GM21390 (cell line): Measurements from ENCODE around the gene CPTP.

Source experiments
- ATAC-seq: cut with Tn5 transposase; IDR thresholded peaks from one replicate; pipeline ENCODE4 v1.9.1; 2021; ENCODE audit not compliant: unreplicated experiment

Gene CPTP

DNA sequence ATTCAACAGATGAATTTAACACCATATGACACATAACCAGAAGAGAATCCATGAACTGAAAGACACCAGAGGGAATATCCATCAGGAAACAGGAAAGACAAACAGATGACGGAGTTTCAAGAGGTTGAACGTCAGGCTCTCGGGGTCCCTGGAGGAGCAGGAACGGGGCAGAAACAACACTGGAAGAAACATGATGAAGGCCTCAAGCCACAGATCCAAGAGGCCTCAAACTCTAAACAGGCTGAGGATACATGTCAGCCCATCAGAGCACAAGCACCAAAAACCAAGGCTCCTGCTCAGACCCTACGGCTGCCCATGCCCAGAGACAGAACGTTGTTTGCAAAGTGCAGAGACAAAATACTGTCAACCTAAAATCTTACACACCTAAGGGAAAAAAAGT is 7.2 kb upstream of the CPTP start:
- ATAC-seq, result no peak

DNA sequence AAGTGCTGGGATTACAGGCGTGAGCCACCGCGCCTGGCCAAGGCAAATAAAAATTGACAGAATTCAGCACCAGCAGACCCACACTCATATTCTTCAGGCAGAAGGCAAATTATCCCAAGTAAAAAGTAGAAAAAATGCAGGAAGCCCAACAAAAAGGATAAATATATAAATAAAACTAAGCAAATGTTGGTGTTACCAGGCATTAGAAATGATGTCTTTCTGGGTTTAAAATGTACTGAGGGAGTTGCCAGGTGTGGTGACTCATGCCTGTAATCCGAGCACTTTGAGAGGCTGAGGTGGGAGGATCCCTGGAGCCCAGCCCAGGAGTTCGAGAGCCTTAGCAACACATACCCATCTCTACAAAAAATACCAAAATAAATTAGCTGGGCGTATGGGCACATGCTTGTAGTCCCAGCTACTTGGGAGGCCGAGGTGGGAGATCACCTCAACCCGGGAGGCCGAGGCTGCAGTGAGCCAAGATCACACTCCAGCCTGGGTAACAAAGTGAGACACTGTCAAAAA is 6.4 kb upstream of the CPTP start:
- no peak for ATAC-seq

GRCh38 chr1:1318777-1319645 is 5.6 kb upstream of the CPTP start:
- no peak for ATAC-seq

GRCh38 chr1:1319646-1319941 is 5.0 kb upstream of the CPTP start:
- no peak for ATAC-seq

- no peak for ATAC-seq
Observed at GRCh38 chr1:1320666-1321448, 3.7 kb upstream of the CPTP start.

DNA sequence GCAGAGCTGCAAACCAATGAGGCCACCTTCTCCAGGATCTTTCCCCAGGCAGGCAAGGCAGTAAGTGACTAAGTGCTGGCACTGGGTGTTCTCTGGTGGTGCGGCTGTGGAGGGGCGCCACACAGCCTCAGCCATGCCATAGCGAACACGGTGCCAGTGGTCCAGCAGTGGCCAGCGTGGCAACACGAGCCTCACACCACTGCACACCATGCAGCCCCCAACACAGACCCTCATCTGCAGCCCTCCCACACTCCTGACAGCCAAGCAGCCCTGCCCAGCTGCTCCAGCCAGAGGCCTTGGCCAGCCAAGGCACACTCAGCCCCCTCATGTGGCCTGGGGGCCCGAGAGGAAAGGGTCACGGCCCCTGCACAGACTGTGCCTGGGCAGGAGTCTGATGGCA is 3.1 kb upstream of the CPTP start:
- no peak for ATAC-seq

DNA sequence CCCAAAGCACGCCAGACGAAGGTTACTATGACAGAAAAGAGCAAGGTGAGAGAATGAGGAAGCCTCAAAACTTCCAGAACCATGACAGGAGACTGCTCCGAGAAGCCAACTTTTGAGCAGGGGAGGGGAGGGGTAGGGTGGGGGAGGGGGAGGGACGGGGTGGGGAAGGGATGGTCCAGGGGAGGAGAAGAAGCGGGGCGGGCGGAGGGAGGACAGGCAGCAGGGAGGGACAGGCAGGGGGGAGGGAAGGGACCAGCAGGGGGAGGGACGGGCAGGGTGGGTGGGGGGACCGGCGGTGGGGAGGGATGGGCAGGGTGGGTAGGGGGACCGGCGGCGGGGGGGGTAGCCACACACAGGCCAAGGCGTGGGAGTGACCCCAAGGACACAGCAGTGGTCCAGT is 2.2 kb upstream of the CPTP start:
- ATAC-seq, result no peak

DNA sequence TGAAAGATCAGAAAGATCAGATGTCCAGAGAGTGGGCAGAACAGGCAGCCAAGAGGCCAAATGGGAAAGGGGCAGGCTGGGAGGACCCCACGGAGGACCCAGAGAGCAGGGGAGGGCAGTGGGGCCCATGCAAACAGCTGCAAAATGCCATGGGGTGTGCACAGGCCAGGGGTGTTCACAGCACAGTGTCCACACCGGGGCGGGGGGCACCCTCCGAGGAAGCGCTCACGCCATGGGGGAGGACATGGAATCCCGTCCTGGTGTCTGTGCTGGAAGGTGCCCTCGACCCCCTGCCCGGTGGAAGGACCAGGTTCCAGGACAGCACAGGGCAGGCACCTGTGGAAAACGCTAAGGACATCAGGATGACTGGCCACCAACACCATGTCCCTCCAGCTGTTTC is 1.6 kb upstream of the CPTP start:
- no peak for ATAC-seq

- peak; percentile 20 for ATAC-seq
Observed at GRCh38 chr1:1324084-1324523, 498 bp upstream of the CPTP start.

DNA sequence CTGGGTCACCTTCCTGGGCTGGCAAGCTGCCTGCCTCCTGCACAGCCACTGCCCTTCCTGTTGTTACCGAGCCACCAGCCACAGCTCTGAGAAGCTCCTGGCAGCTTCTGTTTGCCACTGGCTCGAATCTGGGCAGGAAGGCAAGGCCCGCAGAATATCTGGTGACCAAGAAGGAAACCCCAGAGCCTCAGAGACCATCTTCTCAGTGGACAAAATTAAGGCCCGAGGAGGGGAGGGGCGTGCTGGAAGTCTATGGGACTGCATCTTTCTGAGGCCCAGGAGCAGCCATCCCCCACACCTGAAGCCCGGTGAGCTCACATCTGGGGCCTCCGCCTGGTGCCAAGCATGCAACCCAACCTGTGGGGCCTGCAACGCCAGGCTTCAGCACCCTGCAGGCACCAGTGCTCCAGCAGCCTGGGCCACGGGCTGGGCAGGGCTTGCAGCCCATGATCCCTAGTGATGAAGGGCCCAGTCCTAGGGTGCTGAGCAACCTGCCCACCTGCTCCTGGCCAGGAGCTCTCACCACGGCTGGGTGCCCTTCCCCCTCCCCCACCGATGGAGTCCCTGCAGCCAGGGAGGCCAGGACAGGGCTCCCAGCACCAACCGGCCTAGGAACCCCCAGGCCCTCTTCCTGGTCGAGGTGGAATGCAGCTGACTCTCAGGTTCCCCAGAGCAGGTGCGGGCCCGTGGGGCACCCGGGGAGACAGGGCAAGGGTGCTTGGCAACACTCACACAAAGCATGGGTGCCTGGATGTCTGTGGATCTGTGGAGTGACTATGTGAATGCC is 879 bp downstream of the CPTP start:
- ATAC-seq, result no peak

GRCh38 chr1:1326075-1326605 is 1.5 kb downstream of the CPTP start:
- ATAC-seq, result no peak

DNA sequence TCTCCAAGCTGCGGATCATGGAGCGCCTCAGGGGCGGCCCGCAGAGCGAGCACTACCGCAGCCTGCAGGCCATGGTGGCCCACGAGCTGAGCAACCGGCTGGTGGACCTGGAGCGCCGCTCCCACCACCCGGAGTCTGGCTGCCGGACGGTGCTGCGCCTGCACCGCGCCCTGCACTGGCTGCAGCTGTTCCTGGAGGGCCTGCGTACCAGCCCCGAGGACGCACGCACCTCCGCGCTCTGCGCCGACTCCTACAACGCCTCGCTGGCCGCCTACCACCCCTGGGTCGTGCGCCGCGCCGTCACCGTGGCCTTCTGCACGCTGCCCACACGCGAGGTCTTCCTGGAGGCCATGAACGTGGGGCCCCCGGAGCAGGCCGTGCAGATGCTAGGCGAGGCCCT is 2.7 kb downstream of the CPTP start:
- no peak for ATAC-seq

DNA sequence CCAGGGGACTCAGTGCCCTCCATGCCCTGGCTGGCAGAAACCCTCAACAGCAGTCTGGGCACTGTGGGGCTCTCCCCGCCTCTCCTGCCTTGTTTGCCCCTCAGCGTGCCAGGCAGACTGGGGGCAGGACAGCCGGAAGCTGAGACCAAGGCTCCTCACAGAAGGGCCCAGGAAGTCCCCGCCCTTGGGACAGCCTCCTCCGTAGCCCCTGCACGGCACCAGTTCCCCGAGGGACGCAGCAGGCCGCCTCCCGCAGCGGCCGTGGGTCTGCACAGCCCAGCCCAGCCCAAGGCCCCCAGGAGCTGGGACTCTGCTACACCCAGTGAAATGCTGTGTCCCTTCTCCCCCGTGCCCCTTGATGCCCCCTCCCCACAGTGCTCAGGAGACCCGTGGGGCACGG is 3.7 kb downstream of the CPTP start:
- ATAC-seq, result no peak

DNA sequence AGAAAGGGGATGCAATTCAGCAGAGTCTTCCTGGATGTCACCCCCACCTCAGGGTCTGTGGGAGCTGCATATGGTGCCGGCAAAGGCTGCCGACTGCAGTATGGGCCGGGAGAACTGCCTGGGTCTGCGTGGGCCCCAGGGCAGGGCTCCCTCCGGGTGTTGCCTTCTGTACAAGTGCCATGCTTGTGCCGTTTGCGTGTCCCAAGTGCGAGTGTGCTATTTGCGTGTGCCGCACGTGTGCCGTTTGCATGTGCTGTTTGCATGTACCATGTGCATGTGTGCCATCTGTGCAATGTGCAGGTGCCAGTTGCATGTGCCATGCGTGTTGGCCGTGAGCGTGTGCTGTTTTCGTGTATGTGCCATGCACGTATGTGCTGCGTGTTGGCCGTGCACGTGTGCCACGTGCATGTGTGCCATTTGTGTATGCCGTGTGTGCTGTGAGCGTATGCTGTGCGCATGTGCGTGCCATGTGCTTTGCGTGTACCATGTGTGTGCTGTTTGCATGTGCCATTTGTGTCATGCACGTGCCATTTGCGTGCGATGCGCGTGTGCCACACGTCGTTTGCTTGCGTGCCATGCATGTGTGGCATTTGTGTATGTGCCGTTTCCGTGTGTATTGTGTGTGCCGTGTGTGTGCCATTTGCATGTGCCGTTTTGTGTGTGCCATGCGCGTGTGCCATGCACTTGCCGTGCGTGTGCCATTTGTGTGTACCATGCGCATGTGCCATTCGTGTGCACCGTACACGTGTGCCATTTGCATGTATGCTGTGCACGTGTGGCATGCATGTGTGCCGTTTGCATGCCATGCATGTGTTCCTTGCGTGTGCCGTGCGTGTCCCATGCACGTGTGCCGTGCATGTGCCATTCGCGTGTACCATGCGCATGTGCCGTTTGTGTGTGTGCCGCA is 5.0 kb downstream of the CPTP start:
- no peak for ATAC-seq

DNA sequence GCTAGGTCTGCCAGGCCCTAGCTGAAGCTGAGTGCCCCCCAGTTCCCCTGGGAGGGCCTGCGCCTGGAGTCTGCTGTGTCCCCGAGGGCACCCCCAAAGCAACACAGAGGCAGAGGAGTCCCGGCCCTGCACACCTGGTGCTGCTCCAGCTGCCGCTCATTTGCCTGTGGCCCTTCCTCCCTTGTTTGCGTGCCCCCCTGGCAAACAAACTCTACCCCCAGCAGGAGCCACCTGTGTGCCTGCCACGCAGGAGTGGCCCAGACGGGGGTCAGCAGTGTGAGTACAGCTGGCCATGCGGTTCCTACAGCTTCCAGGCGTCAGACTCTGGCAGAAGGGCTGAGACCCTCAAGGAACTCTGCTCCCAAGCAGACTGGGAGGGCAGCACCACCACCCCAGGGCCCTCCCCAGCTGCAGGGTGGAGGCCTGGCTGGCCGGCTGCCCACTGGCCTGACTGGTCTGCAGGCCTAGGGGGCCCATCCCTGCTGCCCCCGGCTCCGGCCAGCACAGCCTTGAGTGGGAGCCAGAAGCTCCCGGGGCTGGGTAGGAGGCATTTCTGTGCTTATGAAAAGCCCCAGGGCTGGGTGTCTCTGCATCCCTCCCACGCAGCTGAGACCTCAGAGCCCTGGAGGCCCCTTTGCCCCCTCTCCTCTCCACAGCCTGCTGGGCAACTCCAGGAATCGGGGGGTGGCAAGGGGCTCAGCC is 5.9 kb downstream of the CPTP start:
- ATAC-seq, result no peak

DNA sequence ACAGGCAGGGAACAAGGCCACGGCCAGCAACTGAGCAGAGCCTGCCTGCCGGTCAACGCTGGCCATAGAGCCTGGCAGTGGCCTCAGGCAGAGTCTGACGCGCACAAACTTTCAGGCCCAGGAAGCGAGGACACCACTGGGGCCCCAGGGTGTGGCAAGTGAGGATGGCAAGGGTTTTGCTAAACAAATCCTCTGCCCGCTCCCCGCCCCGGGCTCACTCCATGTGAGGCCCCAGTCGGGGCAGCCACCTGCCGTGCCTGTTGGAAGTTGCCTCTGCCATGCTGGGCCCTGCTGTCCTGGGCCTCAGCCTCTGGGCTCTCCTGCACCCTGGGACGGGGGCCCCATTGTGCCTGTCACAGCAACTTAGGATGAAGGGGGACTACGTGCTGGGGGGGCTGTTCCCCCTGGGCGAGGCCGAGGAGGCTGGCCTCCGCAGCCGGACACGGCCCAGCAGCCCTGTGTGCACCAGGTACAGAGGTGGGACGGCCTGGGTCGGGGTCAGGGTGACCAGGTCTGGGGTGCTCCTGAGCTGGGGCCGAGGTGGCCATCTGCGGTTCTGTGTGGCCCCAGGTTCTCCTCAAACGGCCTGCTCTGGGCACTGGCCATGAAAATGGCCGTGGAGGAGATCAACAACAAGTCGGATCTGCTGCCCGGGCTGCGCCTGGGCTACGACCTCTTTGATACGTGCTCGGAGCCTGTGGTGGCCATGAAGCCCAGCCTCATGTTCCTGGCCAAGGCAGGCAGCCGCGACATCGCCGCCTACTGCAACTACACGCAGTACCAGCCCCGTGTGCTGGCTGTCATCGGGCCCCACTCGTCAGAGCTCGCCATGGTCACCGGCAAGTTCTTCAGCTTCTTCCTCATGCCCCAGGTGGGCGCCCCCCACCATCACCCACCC is 6.7 kb downstream of the CPTP start, which contains the start of gene TAS1R3:
TSS of gene TAS1R3 (plus strand) at position 213 of the 898 bp plus-strand sequence. CDS start at position 279, 66 bp downstream.
- ATAC-seq, result no peak

- no peak for ATAC-seq
Observed at GRCh38 chr1:1332031-1332755, 7.6 kb downstream of the CPTP start.
